Measurements from ENCODE around the gene PGF. TPM values are rescaled to one million over a fixed set of nuclear protein-coding genes. Genes with fewer than 3 reads are reported as not detected.

PGF gene
- total RNA-seq, 4 donors from 2014 or later: 3.5 to 10.5 (median 7.9) TPM

DNA sequence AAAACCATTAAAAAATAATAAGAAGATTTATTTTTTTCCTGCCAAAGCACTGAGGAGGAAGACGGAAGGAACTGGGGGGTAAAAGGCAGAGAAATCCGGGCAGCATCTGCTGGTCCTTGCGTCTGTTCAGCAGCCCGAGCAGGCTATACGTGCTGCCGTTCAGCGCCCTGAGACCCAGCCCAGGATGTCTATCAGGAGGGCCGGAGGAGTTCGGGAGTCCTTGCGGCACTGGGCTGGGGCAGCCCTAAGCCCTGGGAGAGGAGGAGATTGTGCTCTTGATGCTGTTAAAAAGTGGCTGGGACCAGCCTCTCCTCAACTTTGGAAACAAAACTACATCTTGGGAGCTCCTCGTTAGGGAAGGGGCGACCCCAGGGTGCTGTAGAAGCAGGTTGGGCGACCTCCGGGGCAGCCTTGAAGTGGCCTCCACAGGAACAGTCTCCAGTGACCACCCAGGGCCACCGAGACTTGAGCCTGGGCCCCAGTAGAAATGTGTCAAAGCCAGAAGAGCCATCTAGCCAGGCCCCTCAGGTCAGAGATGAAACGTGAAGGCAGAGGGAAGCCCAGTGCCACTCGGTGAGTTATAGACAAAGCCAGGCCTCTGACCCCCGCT is 14.3 kb downstream of the PGF start:
- Histone ChIP-seq H3K4me3 (no peak overlapping the region), H3K36me3 (no peaks in the 10 kb centered on the region), H3K27ac (peak overlapping the region; percentile 82), H3K4me1 (peaks cover 44% of the 10 kb centered on the region), H3K9me3 (no peaks in the 10 kb centered on the region), H3K27me3 (no peaks in the 10 kb centered on the region)
- WGBS: 83% methylated on average over 16 of the region's 18 CpGs
- no peak for DNase-seq (ENCODE audit: low spot score in 2 of 2)
- TF ChIP-seq POLR2A (IDR thresholded peaks at IDR 0.05): no peak
- TF ChIP-seq EP300 (IDR thresholded peaks at IDR 0.05): no peak
- TF ChIP-seq, protein P1, sequence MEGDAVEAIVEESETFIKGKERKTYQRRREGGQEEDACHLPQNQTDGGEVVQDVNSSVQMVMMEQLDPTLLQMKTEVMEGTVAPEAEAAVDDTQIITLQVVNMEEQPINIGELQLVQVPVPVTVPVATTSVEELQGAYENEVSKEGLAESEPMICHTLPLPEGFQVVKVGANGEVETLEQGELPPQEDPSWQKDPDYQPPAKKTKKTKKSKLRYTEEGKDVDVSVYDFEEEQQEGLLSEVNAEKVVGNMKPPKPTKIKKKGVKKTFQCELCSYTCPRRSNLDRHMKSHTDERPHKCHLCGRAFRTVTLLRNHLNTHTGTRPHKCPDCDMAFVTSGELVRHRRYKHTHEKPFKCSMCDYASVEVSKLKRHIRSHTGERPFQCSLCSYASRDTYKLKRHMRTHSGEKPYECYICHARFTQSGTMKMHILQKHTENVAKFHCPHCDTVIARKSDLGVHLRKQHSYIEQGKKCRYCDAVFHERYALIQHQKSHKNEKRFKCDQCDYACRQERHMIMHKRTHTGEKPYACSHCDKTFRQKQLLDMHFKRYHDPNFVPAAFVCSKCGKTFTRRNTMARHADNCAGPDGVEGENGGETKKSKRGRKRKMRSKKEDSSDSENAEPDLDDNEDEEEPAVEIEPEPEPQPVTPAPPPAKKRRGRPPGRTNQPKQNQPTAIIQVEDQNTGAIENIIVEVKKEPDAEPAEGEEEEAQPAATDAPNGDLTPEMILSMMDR (IDR thresholded peaks at IDR 0.05): no peak
- TF ChIP-seq POLR2AphosphoS5 (IDR thresholded peaks at IDR 0.05): no peak

DNA sequence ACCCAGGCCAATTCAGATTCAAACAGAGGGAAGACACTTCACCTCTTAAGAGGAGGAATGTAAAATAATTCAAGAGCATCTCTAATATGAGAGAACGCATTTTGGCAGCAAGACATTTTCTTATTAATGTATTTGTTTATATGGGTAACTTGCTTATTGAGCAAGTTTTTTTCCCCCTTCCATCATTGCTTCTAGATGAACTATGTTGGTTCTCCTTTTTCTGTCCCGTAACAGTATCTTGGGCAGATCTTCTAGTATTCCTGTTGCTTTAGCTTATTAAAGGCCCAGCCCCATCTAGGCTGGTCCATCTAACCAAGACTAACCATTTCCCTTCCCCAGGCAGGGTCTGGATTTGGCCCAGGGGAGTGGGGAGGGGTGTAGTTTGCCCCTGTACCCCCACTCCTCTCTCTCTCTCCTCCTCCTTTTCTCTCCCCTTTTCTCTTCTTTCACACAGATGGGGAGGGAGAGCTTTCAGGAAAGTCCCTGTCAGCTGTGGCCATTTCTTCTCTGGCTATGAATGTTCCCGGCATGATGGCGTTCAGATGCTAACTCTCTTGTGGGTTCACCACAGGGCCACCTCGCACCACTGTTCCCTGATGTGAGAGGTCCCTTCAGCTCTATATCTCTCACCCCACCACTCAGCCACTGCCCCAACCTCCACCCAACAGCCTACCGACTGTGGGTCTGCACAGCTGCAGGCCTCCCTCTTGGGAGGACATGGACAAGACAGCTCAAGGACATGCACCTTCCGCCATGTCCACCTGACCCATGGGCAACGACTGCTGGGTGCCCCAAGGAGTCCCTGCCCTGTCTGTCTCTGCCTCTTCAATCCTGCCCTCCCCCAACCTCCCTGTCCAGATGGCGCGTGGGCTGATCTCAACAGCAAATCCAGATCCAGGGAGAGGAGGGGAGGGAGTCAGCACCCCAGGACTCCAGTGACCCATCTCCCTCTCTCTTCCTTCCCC is 16.6 kb downstream of the PGF start:
- Histone ChIP-seq H3K4me1 (peaks cover 56% of the 10 kb centered on the region), H3K9me3 (no peaks in the 10 kb centered on the region), H3K4me3 (no peak overlapping the region), H3K36me3 (no peaks in the 10 kb centered on the region), H3K27ac (peak overlapping the region; percentile 82), H3K27me3 (no peaks in the 10 kb centered on the region)
- TF ChIP-seq POLR2AphosphoS5 (IDR thresholded peaks at IDR 0.05) (no peak), POLR2A (IDR thresholded peaks at IDR 0.05) (no peak), EP300 (IDR thresholded peaks at IDR 0.05) (no peak)
- TF ChIP-seq, protein P1 (IDR thresholded peaks at IDR 0.05): no peak
- no peak for DNase-seq (ENCODE audit: low spot score in 2 of 2)
- WGBS: 89% methylated on average over 10 of the region's 10 CpGs

DNA sequence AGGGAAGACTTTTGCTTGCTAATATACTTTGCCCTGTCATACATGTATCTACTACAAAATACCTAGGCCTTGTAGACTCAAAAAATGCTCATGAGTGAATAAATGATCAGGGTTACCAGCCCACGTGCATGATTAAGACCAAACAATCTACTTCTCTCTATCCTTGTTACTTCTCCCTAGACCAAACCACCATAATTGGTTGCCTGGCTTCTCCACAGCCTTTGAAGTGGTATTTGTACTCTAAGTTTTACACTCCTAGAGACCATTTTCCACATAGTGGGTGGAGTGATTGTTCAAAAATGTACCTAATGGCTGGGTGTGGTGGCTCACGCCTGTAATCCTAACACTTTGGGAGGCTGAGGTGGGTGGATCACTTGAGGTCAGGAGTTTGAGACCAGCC is 18.2 kb downstream of the PGF start:
- H3K27me3 ChIP-seq: no peaks in the 10 kb centered on the region
- no peak overlapping the region for H3K4me3 ChIP-seq
- H3K36me3 ChIP-seq: no peaks in the 10 kb centered on the region
- TF ChIP-seq, protein P1 (IDR thresholded peaks at IDR 0.05): no peak
- TF ChIP-seq POLR2AphosphoS5 (IDR thresholded peaks at IDR 0.05): no peak
- no peak for TF ChIP-seq POLR2A (IDR thresholded peaks at IDR 0.05)
- TF ChIP-seq EP300 (IDR thresholded peaks at IDR 0.05): no peak
- no peak overlapping the region for H3K27ac ChIP-seq
- 86% methylated on average over 2 of the region's 2 CpGs for WGBS
- H3K9me3 ChIP-seq: no peaks in the 10 kb centered on the region
- DNase-seq (ENCODE audit: low spot score in 2 of 2): no peak
- H3K4me1 ChIP-seq: peaks cover 59% of the 10 kb centered on the region

DNA sequence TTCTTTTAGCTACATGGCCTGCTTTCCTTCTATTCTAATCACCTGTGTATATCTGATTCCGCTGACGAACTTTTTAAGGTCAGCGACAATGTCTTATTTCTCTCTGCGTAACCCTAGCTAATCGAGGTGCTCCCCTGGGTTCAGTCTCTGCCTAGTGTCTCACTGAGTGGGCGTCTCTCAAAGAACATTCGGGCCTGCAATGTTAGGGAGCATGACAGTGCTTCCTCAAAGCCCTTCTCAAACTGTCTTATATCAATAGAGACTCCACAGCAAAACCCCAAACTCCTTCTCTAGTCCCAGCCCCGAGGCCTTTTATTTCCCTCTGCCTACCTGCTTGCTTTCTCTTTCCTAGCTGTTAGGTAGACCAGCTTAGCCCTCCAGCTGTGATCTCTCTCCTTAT is 18.7 kb downstream of the PGF start:
- no peaks in the 10 kb centered on the region for H3K36me3 ChIP-seq
- H3K27me3 ChIP-seq: no peaks in the 10 kb centered on the region
- 95% methylated on average over 8 of the region's 8 CpGs for WGBS
- H3K4me1 ChIP-seq: peaks cover 55% of the 10 kb centered on the region
- no peak for DNase-seq (ENCODE audit: low spot score in 2 of 2)
- no peak overlapping the region for H3K27ac ChIP-seq
- no peak overlapping the region for H3K4me3 ChIP-seq
- TF ChIP-seq, protein P1 (IDR thresholded peaks at IDR 0.05): no peak
- TF ChIP-seq POLR2AphosphoS5 (IDR thresholded peaks at IDR 0.05) (no peak), POLR2A (IDR thresholded peaks at IDR 0.05) (no peak), EP300 (IDR thresholded peaks at IDR 0.05) (no peak)
- H3K9me3 ChIP-seq: no peaks in the 10 kb centered on the region

DNA sequence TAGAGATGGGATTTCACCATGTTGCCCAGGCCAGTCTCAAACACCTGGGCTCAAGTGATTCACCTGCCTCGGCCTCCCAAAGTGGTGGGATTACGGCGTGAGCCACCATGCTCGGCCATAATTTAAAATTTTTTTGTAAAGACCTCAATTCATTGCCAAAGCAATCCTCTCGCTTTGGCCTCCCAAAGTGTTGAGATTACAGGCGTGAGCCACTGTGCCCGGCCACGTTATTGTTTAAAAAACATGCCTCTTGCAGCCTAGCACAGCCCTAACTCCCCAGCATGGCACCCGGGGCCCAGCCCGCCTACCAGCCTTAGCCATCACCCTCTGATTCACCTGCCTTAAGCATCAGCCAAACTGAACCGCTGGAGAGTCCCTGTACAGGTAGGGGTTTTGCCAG is 19.2 kb downstream of the PGF start:
- no peaks in the 10 kb centered on the region for H3K27me3 ChIP-seq
- DNase-seq (ENCODE audit: low spot score in 2 of 2): no peak
- H3K4me1 ChIP-seq: peaks cover 49% of the 10 kb centered on the region
- H3K4me3 ChIP-seq: no peak overlapping the region
- no peaks in the 10 kb centered on the region for H3K9me3 ChIP-seq
- WGBS: 93% methylated on average over 11 of the region's 11 CpGs
- H3K36me3 ChIP-seq: no peaks in the 10 kb centered on the region
- no peak overlapping the region for H3K27ac ChIP-seq
- TF ChIP-seq, protein P1 (IDR thresholded peaks at IDR 0.05): no peak
- TF ChIP-seq POLR2AphosphoS5 (IDR thresholded peaks at IDR 0.05) (no peak), POLR2A (IDR thresholded peaks at IDR 0.05) (no peak), EP300 (IDR thresholded peaks at IDR 0.05) (no peak)
